HG02938 (cell line): ENCODE results near the gene TSBP1.
"Not testable (repeated sequence)": the region's sequence is repeated elsewhere in the genome, so short reads cannot be mapped to it uniquely, and the experiment has no call there.

ENCODE experiments used
- ATAC-seq: cut with Tn5 transposase; IDR thresholded peaks from one replicate; pipeline ENCODE4 v1.9.1; 2021; ENCODE audit warnings: mild to moderate bottlenecking, moderate library complexity; ENCODE audit not compliant: unreplicated experiment

TSBP1 gene

DNA sequence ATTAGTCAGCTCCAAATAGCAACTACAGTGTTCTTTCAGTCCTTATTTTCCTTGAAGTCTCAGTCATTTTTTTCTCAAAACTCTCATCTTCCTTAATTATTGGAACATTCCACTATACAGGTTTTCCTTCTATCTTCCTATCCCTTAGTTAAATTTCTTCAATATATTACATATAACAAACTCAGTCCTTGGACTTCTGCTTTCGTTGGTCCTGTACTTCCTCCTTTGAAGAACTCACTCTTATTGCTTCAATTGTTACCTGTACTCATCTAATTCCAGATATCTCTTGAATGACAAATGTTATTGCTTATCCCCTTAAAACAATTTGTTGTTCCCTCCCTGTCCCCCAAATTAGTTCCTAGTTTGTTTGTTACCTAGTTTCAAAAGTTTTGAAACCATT, 80.2 kb downstream of the TSBP1 start:
- no peak for ATAC-seq

DNA sequence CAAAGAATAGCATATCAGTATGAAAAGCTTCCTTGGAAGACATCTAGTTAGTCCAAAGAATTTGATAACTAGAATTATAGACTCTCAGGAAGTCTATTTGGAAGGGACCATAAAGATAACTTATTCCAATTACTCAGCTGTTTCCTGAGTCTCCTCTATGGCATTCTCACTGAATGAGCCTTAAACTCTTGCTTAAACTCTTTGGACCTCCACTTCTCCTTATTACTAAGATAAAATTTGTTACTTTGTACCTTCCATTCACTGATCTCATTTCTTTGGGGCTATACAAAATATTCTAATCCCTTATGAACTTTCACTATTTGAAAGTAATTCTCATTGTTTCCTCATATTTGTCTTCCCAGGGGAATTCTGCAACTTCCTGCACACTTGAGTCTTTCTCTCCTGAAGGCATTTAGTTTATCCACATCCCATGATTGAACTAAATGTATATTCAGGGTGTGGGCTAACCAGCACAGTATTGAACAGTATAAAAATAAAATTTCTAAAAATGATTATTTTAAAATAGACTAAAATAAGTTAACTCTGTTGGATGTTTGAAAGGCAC, 80.7 kb downstream of the TSBP1 start:
- ATAC-seq = no peak

DNA sequence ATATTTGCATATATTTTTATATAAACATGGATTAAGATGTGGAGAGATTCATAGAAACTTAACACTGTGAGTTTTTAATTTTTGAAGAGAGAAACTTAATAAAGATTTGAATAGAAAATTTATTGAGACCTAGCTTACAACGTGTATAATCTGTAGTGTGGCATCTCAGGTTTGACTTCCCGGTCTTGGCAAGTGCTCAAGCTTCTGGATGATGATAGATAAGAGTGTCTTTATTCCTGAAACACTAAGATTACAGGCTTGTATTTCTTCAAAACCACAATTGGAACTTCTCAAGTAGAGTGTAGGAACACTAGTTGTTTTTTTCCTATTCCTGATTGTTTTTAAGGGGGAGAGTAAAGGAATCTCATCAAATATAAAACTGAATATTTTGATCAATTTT, 83.3 kb downstream of the TSBP1 start:
- no peak for ATAC-seq

- ATAC-seq = not testable (repeated sequence)
These were observed 97.7 kb downstream of the TSBP1 start for GRCh38 chr6:32273801-32274577.

- no peak for ATAC-seq
These were observed 100.3 kb downstream of the TSBP1 start for GRCh38 chr6:32271429-32271828.

DNA sequence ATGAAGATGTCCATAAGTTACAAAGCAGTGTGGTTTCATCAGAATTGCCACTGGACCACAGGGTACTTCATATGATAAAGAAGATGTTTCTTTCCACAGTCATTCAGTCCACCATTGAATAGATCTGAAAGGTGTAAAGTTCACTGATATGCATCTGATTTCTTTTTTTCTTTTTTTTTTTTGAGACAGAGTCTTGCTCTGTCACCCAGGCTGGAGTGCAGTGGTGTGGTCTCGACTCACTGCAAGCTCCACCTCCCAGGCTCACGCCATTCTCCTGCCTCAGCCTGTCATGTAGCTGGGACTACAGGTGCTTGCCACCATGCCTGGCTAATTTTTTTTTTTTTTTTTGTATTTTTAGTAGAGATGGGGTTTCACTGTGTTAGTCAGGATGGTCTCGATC, 103.2 kb downstream of the TSBP1 start:
- ATAC-seq = not testable (repeated sequence)

GRCh38 chr6:32267035-32267434, 104.7 kb downstream of the TSBP1 start:
- no peak for ATAC-seq

DNA sequence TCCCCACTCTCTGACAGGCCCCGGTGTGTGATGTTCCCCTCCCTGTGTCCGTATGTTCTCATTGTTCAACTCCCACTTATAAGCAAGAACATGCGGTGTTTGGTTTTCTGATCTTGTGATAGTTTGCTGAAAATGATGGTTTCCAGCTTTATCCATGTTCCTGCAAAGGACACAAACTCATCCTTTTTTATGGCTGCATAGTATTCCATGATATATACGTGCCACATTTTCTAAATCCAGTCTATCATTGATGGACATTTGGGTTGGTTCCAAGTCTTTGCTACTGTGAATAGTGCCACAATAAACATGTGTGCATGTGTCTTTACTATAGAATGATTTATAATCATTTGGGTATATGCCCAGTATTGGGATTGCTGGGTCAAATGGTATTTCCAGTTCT, 114.4 kb downstream of the TSBP1 start:
- ATAC-seq = not testable (repeated sequence)

DNA sequence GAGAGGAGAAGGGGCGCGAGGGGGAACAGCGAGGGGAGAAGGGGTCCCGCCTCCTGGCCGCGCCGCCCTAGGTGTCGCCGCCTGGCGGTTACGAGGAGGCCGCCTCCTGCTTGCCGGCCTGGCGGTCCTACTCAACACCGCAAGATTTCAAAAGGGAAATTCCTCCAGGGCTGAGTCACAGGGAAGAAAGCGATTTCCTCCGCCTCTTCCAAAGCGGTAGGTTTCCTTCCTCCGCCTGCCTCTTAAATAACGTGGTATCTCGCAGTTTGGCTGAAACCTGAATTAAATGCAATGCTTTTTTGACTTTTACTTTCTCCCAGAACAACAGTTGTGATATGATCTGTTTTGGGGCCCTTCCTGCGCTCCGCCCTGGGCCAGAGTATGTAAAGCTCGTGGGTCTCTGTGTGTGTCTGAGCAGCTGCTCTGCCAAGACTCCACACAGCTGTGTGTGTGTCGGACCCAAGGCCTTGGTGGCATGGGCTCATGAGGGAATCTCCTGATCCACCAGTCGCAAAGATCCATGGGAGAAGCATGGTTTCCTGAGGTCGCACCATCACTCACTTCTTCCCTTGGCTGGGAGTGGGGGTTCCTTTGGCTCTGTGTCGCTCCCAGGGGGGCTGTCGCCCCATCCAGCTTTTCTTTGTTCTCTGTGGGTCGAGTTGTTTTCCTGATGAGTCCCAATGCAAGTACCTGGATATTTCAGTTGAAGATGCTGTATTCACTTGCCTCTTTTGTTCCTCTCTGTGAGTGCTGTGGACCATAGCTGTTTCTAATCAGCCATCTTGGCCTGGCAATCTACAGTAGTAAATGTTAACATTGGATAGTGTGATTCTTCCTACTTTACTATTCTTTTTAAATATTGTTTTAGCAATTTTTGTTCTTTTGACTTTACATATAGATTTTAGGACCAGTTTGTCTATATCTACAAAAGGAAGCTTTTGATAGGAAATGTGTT, 116.2 kb downstream of the TSBP1 start:
- no peak for ATAC-seq

- no peak for ATAC-seq
These were observed 116.9 kb downstream of the TSBP1 start for GRCh38 chr6:32254761-32255198.

GRCh38 chr6:32252331-32253009, 119.2 kb downstream of the TSBP1 start:
- no peak for ATAC-seq

- no peak for ATAC-seq
These were observed 122.4 kb downstream of the TSBP1 start for GRCh38 chr6:32249262-32249661.

GRCh38 chr6:32247401-32247800, 124.3 kb downstream of the TSBP1 start:
- ATAC-seq = no peak

DNA sequence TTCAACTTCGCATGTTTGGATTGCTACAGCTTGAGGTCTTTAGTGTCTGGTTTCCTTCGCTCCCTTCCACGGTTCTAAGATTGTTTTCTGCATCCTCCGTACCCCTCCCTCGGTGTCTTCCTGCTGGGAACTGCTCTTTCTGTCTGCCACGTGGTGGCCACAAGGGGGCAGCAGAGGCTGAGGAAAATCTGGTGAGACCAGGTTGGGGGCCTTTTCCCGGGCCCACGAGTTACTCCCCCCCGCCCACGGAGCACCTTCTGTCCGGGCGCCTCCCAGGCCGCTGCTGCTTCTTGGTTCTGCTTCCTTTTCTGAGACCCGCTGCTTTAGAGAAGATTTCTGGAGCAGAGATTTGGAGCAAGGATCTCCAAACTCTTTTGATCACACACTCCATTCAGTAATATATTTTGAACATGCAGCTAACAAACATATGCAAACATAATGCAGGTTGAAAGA, 126.7 kb downstream of the TSBP1 start:
- no peak for ATAC-seq

DNA sequence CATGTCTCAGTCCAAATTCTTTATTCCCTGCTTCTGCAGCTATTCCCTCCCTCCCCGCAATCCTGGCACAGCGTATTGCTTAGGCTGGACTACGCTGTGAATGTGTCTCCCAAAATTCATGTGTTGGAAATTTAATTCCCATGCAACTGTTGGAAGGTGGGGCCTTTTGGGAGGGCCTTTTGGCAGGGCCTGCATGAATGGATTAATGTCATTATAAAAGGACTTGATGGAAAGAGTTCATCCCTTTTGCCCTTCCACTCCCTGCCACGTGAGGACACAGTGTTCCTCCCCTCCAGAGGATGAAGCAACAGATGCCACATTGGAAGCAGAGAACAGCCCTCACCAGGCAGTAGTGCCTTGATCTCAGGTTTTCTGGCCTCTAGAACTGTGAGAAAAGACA, 127.4 kb downstream of the TSBP1 start:
- no peak for ATAC-seq
